ENCODE results near the gene BCL3. TPM values are rescaled to one million over a fixed set of nuclear protein-coding genes. Genes with fewer than 3 reads are reported as not detected.

Gene BCL3
- total and polyA plus RNA-seq, 2 donors: 2.9 to 62.9 TPM

DNA sequence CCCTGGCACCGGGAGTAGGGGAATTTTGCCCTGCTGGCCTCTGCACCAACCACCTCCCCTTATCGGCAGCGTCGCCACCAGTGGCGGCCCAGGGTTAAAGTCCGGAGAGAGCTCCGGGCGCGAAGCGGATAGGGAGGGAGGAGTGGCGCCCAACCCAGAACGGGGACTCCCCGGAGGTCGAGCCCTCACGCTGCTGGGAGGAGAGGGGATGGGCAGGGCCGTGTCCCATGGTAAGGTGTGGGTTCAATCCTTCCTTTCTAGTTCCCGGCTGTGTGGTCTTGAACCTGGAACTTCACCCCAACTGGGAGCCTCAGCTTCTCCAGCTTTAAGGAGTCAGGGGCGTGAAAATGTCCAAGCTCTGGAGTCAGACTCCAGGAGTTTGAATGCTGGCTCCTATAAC is 23.3 kb upstream of the BCL3 start:
- Histone ChIP-seq H3K27me3 (ENCODE audit: control insufficient read depth in 2 of 2, insufficient read depth in 1 of 2, low read length in 1 of 2) (peaks cover 0 to 6% of the 10 kb centered on the region in 2 donors), H3K9me3 (ENCODE audit: control insufficient read depth in 2 of 2, insufficient read depth in 1 of 2, low read length in 1 of 2) (no peaks in the 10 kb centered on the region), H3K4me3 (ENCODE audit: low read length in 2 of 2) (no peak overlapping the region), H3K4me1 (ENCODE audit: control insufficient read depth in 2 of 2, insufficient read depth in 2 of 2, low read length in 2 of 2) (peaks cover 0 to 20% of the 10 kb centered on the region in 2 donors), H3K36me3 (ENCODE audit: control insufficient read depth in 2 of 2, insufficient read depth in 2 of 2, low read length in 1 of 2) (no peaks in the 10 kb centered on the region), H3K27ac (ENCODE audit: low read depth in 1 of 2, low read length in 1 of 2) (no peak overlapping the region)
- WGBS: 56% methylated on average over 18 of the region's 18 CpGs
- DNase-seq (ENCODE audit: low read depth in 6 of 9, low spot score in 9 of 9): no peak

DNA sequence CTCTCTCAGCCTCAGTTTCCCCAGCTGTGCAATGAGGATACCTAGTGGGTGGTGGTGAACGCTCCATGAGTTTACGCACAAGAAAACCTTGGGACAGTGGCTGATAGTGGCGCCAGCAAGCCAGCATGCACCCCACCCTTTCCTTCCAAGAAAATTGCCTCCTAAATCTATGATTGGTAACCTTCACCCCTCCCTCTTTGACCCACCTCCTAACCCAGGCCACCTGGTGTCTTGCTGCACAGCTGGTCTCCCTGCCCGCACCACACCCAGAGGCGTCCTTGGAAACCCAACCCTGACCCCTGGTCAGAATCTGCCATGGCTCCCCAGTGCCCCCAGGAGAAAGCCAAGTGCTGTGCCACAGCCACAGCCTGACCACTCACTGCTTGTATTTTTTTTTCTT is 22.8 kb upstream of the BCL3 start:
- no peak for DNase-seq (ENCODE audit: low read depth in 6 of 9, low spot score in 9 of 9)
- Histone ChIP-seq H3K27ac (ENCODE audit: low read depth in 1 of 2, low read length in 1 of 2) (no peak overlapping the region), H3K27me3 (ENCODE audit: control insufficient read depth in 2 of 2, insufficient read depth in 1 of 2, low read length in 1 of 2) (peaks cover 0 to 6% of the 10 kb centered on the region in 2 donors), H3K4me1 (ENCODE audit: control insufficient read depth in 2 of 2, insufficient read depth in 2 of 2, low read length in 2 of 2) (peaks cover 0 to 20% of the 10 kb centered on the region in 2 donors), H3K36me3 (ENCODE audit: control insufficient read depth in 2 of 2, insufficient read depth in 2 of 2, low read length in 1 of 2) (no peaks in the 10 kb centered on the region), H3K4me3 (ENCODE audit: low read length in 2 of 2) (no peak overlapping the region), H3K9me3 (ENCODE audit: control insufficient read depth in 2 of 2, insufficient read depth in 1 of 2, low read length in 1 of 2) (no peaks in the 10 kb centered on the region)
- WGBS: 91% methylated on average over 5 of the region's 5 CpGs

DNA sequence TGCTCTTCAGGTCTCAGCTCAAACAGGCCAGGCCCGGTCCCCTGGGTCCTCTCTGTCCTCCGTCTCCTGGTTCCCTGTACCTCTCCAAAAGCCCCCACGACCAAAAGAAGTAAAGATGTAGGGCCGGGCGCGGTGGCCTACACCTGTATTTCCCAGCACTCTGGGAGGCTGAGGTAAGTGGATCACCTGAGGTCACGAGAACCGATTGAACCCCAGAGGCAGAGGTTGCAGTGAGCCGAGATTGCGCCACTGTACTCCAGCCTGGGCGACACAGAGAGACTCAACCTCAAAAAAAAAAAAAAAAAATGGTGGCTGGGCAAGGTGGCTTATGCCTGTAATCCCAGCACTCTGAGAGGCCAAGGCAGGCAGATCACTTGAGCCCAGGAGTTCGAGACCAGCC is 22.0 kb upstream of the BCL3 start:
- Histone ChIP-seq H3K27me3 (ENCODE audit: control insufficient read depth in 2 of 2, insufficient read depth in 1 of 2, low read length in 1 of 2) (peaks cover 0 to 6% of the 10 kb centered on the region in 2 donors), H3K27ac (ENCODE audit: low read depth in 1 of 2, low read length in 1 of 2) (no peak overlapping the region), H3K4me3 (ENCODE audit: low read length in 2 of 2) (no peak overlapping the region), H3K36me3 (ENCODE audit: control insufficient read depth in 2 of 2, insufficient read depth in 2 of 2, low read length in 1 of 2) (no peaks in the 10 kb centered on the region), H3K9me3 (ENCODE audit: control insufficient read depth in 2 of 2, insufficient read depth in 1 of 2, low read length in 1 of 2) (no peaks in the 10 kb centered on the region), H3K4me1 (ENCODE audit: control insufficient read depth in 2 of 2, insufficient read depth in 2 of 2, low read length in 2 of 2) (peaks cover 0 to 20% of the 10 kb centered on the region in 2 donors)
- no peak for DNase-seq (ENCODE audit: low read depth in 6 of 9, low spot score in 9 of 9)
- 97% methylated on average over 12 of the region's 12 CpGs for WGBS

DNA sequence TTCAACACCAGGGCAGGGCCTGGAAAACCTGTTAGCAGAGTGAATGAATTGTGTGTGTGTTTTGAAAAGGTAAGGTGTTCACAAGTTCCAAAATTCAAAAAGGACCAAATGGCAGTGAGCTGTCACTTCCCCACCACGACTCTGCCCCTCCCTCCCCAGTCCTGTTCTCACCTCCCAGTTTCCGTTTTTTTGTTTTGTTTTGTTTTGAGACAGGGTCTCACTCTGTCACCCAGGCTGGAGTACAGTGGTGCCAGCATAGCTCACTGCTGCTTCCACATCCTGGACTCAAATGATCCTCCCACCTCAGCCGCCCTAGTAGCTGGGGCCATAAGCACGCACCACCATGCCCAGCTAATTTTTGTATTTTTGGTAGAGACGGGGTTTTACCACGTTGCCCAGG is 20.3 kb upstream of the BCL3 start:
- H3K27ac ChIP-seq (ENCODE audit: low read depth in 1 of 2, low read length in 1 of 2): no peak overlapping the region
- H3K9me3 ChIP-seq (ENCODE audit: control insufficient read depth in 2 of 2, insufficient read depth in 1 of 2, low read length in 1 of 2): no peaks in the 10 kb centered on the region
- H3K4me3 ChIP-seq (ENCODE audit: low read length in 2 of 2): no peak overlapping the region
- WGBS: 80% methylated on average over 6 of the region's 6 CpGs
- peaks cover 0 to 9% of the 10 kb centered on the region in 2 donors for H3K4me1 ChIP-seq (ENCODE audit: control insufficient read depth in 2 of 2, insufficient read depth in 2 of 2, low read length in 2 of 2)
- H3K27me3 ChIP-seq (ENCODE audit: control insufficient read depth in 2 of 2, insufficient read depth in 1 of 2, low read length in 1 of 2): peaks cover 0 to 7% of the 10 kb centered on the region in 2 donors
- no peaks in the 10 kb centered on the region for H3K36me3 ChIP-seq (ENCODE audit: control insufficient read depth in 2 of 2, insufficient read depth in 2 of 2, low read length in 1 of 2)
- no peak for DNase-seq (ENCODE audit: low read depth in 6 of 9, low spot score in 9 of 9)

DNA sequence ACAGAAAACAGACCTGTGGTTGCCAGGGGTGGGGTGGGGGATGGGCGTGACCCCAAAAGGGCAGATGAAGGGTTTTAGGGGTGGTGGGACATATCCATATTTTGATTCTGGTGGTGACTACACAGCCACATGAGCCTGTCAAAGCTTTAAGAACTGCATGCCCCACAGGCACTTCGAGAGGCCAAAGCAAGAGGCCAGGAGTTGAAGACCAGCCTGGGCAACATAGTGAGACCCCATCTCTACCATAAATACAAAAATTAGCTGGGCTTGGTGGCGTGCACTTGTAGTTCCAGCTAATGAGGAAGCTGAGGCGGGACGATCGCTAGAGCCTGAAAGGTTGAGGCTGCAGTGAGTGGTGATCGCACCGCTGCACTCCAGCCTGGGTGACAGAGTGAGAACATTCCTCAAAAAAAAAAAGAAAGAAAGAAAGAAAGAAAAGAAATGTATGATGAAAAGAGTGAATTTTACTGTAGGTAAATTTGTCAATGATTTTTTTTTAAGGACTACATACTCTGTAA is 18.9 kb upstream of the BCL3 start:
- 89% methylated on average over 8 of the region's 8 CpGs for WGBS
- no peaks in the 10 kb centered on the region for H3K4me1 ChIP-seq (ENCODE audit: control insufficient read depth in 2 of 2, insufficient read depth in 2 of 2, low read length in 2 of 2)
- H3K27me3 ChIP-seq (ENCODE audit: control insufficient read depth in 2 of 2, insufficient read depth in 1 of 2, low read length in 1 of 2): peaks cover 0 to 7% of the 10 kb centered on the region in 2 donors

DNA sequence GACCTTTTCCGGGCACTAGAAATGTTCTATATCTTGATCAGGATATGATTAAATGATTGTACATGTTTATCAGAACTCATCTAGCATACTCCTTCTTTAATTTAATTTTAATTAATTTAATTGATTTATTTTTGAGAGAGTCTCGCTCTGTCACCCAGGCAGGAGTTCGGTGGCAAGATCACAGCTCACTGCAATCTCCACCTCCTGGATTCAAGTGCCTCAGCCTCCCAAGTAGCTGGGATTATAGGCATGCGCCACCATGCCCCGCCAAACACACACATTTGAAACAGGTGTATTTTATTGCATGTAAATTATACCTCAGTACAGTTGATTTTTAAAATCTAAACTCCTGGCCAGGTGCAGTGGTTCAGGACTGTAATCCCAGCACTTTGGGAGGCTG is 17.4 kb upstream of the BCL3 start:
- H3K27ac ChIP-seq (ENCODE audit: low read depth in 1 of 2, low read length in 1 of 2): no peak overlapping the region
- H3K27me3 ChIP-seq (ENCODE audit: control insufficient read depth in 2 of 2, insufficient read depth in 1 of 2, low read length in 1 of 2): peaks cover 0 to 2% of the 10 kb centered on the region in 2 donors
- no peak for DNase-seq (ENCODE audit: low read depth in 6 of 9, low spot score in 9 of 9)
- no peaks in the 10 kb centered on the region for H3K4me1 ChIP-seq (ENCODE audit: control insufficient read depth in 2 of 2, insufficient read depth in 2 of 2, low read length in 2 of 2)
- no peaks in the 10 kb centered on the region for H3K9me3 ChIP-seq (ENCODE audit: control insufficient read depth in 2 of 2, insufficient read depth in 1 of 2, low read length in 1 of 2)
- no peaks in the 10 kb centered on the region for H3K36me3 ChIP-seq (ENCODE audit: control insufficient read depth in 2 of 2, insufficient read depth in 2 of 2, low read length in 1 of 2)
- 95% methylated on average over 5 of the region's 5 CpGs for WGBS
- H3K4me3 ChIP-seq (ENCODE audit: low read length in 2 of 2): no peak overlapping the region

More for the DNA sequence above, 18.9 kb upstream of the BCL3 start:
- H3K27ac ChIP-seq (ENCODE audit: low read depth in 1 of 2, low read length in 1 of 2): no peak overlapping the region
- H3K9me3 ChIP-seq (ENCODE audit: control insufficient read depth in 2 of 2, insufficient read depth in 1 of 2, low read length in 1 of 2): no peaks in the 10 kb centered on the region
- no peaks in the 10 kb centered on the region for H3K36me3 ChIP-seq (ENCODE audit: control insufficient read depth in 2 of 2, insufficient read depth in 2 of 2, low read length in 1 of 2)
- no peak overlapping the region for H3K4me3 ChIP-seq (ENCODE audit: low read length in 2 of 2)
- no peak for DNase-seq (ENCODE audit: low read depth in 6 of 9, low spot score in 9 of 9)

DNA sequence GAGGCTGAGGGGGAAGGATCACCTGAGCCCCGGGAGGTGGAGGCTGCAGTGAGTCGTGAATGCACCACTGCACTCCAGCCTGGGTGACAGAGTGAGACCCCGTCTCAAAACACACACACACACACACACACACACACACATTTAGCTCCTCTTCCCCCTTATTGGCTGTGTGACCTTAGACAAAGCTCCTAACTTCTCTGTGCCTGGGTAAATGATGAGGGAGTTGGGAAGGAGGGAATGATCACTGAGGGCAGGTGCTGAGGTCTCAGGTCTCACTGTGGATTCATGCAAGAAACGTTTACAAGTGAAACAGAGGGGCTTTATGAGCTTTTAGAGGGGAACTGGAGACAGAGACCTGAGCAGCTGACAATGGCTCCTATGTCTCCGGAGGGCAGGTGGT is 16.9 kb upstream of the BCL3 start:
- 93% methylated on average over 5 of the region's 5 CpGs for WGBS
- no peak overlapping the region for H3K27ac ChIP-seq (ENCODE audit: low read depth in 1 of 2, low read length in 1 of 2)
- H3K4me1 ChIP-seq (ENCODE audit: control insufficient read depth in 2 of 2, insufficient read depth in 2 of 2, low read length in 2 of 2): no peaks in the 10 kb centered on the region
- no peaks in the 10 kb centered on the region for H3K36me3 ChIP-seq (ENCODE audit: control insufficient read depth in 2 of 2, insufficient read depth in 2 of 2, low read length in 1 of 2)
- peaks cover 0 to 2% of the 10 kb centered on the region in 2 donors for H3K27me3 ChIP-seq (ENCODE audit: control insufficient read depth in 2 of 2, insufficient read depth in 1 of 2, low read length in 1 of 2)
- DNase-seq (ENCODE audit: low read depth in 6 of 9, low spot score in 9 of 9): no peak
- no peak overlapping the region for H3K4me3 ChIP-seq (ENCODE audit: low read length in 2 of 2)
- no peaks in the 10 kb centered on the region for H3K9me3 ChIP-seq (ENCODE audit: control insufficient read depth in 2 of 2, insufficient read depth in 1 of 2, low read length in 1 of 2)

DNA sequence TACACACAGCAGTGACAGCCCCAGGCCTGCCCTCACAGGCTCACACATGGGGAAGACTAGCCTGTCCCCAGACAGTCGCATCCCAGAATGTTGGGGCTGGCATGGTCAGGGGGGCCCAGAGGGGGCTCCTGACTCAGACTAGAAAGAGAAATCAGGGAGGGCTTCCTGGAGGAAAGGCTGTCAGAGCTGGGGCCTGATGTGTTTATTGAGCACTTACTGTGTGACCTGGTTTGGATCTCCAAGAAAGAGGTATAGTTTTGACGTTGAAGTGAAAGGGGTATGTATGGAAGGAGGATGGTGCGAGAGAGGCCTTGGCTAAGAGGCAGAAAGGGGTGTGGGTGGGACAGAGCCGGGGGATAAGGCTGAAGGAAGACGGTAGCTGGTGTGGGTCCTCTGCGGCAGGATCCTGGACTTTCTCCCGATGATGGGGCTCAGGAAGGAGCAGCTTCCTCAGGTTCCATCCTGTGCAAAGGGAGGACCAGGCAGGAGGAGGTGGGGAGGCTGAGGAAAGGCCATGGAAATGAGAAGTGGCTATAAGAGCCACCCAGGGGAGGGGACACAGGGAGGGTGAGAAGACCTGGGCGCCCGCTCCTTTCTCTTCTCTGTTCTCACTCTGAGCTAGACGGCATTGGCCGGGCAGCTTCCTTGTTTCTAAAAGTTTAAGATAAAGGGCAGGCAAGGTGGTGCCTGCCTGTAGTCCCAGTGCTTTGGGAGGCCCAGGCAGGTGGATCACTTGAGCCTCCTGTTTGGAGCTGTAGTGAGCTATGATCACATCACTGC is 16.1 kb upstream of the BCL3 start:
- 95% methylated on average over 11 of the region's 11 CpGs for WGBS
- no peak for DNase-seq (ENCODE audit: low read depth in 6 of 9, low spot score in 9 of 9)

DNA sequence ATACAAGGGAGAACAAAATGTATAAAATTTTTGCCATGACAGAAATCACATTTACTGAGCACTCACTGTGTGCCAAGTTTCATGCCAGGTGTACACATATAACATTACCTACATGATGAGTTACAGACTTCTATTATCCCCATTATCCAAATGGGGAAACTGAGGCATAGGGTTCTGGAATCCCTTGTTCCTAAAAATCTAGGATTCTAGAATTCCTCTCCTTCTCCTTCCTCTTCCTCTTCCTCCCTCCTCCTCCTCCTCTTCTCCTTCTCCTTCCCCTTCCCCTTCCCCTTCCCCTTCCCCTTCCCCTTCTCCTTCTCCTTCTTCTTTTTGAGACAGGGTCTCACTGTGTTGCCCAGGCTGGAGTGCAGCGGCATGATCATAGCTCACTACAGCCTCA is 14.2 kb upstream of the BCL3 start:
- no peak overlapping the region for H3K27ac ChIP-seq (ENCODE audit: low read depth in 1 of 2, low read length in 1 of 2)

More for the DNA sequence above, 16.1 kb upstream of the BCL3 start:
- Histone ChIP-seq H3K9me3 (ENCODE audit: control insufficient read depth in 2 of 2, insufficient read depth in 1 of 2, low read length in 1 of 2) (no peaks in the 10 kb centered on the region), H3K27me3 (ENCODE audit: control insufficient read depth in 2 of 2, insufficient read depth in 1 of 2, low read length in 1 of 2) (peaks cover 0 to 2% of the 10 kb centered on the region in 2 donors), H3K27ac (ENCODE audit: low read depth in 1 of 2, low read length in 1 of 2) (no peak overlapping the region), H3K4me1 (ENCODE audit: control insufficient read depth in 2 of 2, insufficient read depth in 2 of 2, low read length in 2 of 2) (peaks cover 0 to 2% of the 10 kb centered on the region in 2 donors), H3K4me3 (ENCODE audit: low read length in 2 of 2) (no peak overlapping the region), H3K36me3 (ENCODE audit: control insufficient read depth in 2 of 2, insufficient read depth in 2 of 2, low read length in 1 of 2) (no peaks in the 10 kb centered on the region)

More for the DNA sequence above, 14.2 kb upstream of the BCL3 start:
- DNase-seq (ENCODE audit: low read depth in 6 of 9, low spot score in 9 of 9): no peak
- Histone ChIP-seq H3K4me1 (ENCODE audit: control insufficient read depth in 2 of 2, insufficient read depth in 2 of 2, low read length in 2 of 2) (peaks cover 0 to 7% of the 10 kb centered on the region in 2 donors), H3K9me3 (ENCODE audit: control insufficient read depth in 2 of 2, insufficient read depth in 1 of 2, low read length in 1 of 2) (no peaks in the 10 kb centered on the region), H3K4me3 (ENCODE audit: low read length in 2 of 2) (no peak overlapping the region), H3K27me3 (ENCODE audit: control insufficient read depth in 2 of 2, insufficient read depth in 1 of 2, low read length in 1 of 2) (peaks cover 0 to 4% of the 10 kb centered on the region in 2 donors), H3K36me3 (ENCODE audit: control insufficient read depth in 2 of 2, insufficient read depth in 2 of 2, low read length in 1 of 2) (no peaks in the 10 kb centered on the region)
- WGBS: 37% methylated on average over 1 of the region's 1 CpG

Data from thymus (tissue), 11 donors.